K562 (cell line): ENCODE measurements around the gene AJUBA. TPM values are rescaled to one million over a fixed set of nuclear protein-coding genes. Genes with fewer than 3 reads are reported as not detected.

Source experiments
- ATAC-seq: fragments of 200-7000 bp; cut with Tn5 transposase; 3 replicates; pipeline ENCODE4 v1.9.1; 2020; ENCODE audit warnings: moderate library complexity
- BruUV-seq: library from RNA; stranded (reverse); fragments of 400-500 nt; replicated peaks from 2 replicates; lab custom pipeline; 2021; lab: Mats Ljungman, UMichigan
- CTCF ChIA-PET: fragments of 300-600 bp; formaldehyde crosslinking; extraction: SDS; loops from one replicate; lab custom pipeline; 2021; ENCODE audit warnings: low intra/inter-chr PET ratio; lab: Yijun Ruan, JAX
- POLR2A ChIA-PET: fragments of 300-600, 350-650 bp; sonication (Branson Sonifier 250); formaldehyde crosslinking; extraction: SDS; loops from one replicate; lab custom pipeline; 2021; ENCODE audit warnings: antibody characterized with exemption, inconsistent platforms; lab: Yijun Ruan, JAX
- DNase-seq, 4 experiments: peaks; one replicate each; pipeline versions ENCODE4 v3.0.0 to v3.0.0-alpha.2; 2011 to 2018; ENCODE audit warnings: low spot score in 3 of 4, mixed read lengths in 3 of 4; ENCODE audit errors: extremely low read depth in 1 of 4
- FAIRE-seq: peaks from 2 replicates; lab custom pipeline; 2011; peaks lifted over from hg19 to GRCh38; lab: Jason Lieb, UNC
- H2AFZ ChIP-seq: 2 replicates; pipeline ENCODE4 v1.6.0; 2011; ENCODE audit warnings: low read depth, low read length, control low read depth, inconsistent platforms
- H3K27ac ChIP-seq: fragments of 200-600 bp; 3 replicates; pipeline ENCODE4 v1.8.0; 2011; ENCODE audit warnings: low read depth, mild to moderate bottlenecking, control low read depth, inconsistent platforms, low read length, moderate library complexity, mixed read lengths; ENCODE audit errors: extremely low read depth
- H3K27me3 ChIP-seq, 2 experiments: fragments of 300-600 bp in 1 of 2; 2 replicates in 1 of 2; 3 replicates in 1 of 2; pipeline versions ENCODE4 v1.6.0 to v1.8.0; 2011; ENCODE audit warnings: inconsistent platforms in 2 of 2, low read length in 2 of 2, mild to moderate bottlenecking in 1 of 2, mixed read lengths in 1 of 2, moderate library complexity in 1 of 2; ENCODE audit not compliant: control insufficient read depth in 2 of 2, insufficient read depth in 2 of 2
- H3K36me3 ChIP-seq: fragments of 300-600 bp; 3 replicates; pipeline ENCODE4 v1.8.0; 2011; ENCODE audit warnings: mild to moderate bottlenecking, low read length, inconsistent platforms; ENCODE audit not compliant: control insufficient read depth, insufficient read depth
- H3K4me1 ChIP-seq, 2 experiments: fragments of 200-600 bp in 1 of 2; replicated peaks in 1 of 2; 2 replicates in 1 of 2; 3 replicates in 1 of 2; pipeline versions ENCODE4 v1.5.1 to v1.8.0; 2011; ENCODE audit warnings: inconsistent platforms in 2 of 2, low read length in 2 of 2, mild to moderate bottlenecking in 1 of 2, mixed read lengths in 1 of 2, moderate library complexity in 1 of 2; ENCODE audit not compliant: control insufficient read depth in 2 of 2, insufficient read depth in 2 of 2
- H3K4me2 ChIP-seq: 2 replicates; pipeline ENCODE4 v1.6.1; 2011; ENCODE audit warnings: low read length, control low read depth, inconsistent platforms, mixed read lengths; ENCODE audit not compliant: insufficient read depth
- H3K4me3 ChIP-seq: fragments of 200-600 bp; sonication (generic), shearing (Covaris generic); 2 replicates; pipeline ENCODE4 v1.5.1; 2016; ENCODE audit warnings: control low read depth, inconsistent platforms
- H3K79me2 ChIP-seq: fragments of 200-600 bp; 3 replicates; pipeline ENCODE4 v1.8.0; 2011; ENCODE audit warnings: low read length, inconsistent platforms; ENCODE audit not compliant: control insufficient read depth, insufficient read depth
- H3K9ac ChIP-seq, 2 experiments: 2 replicates each; pipeline versions ENCODE4 v1.6.0 to v1.6.1; 2011; ENCODE audit warnings: low read depth in 2 of 2, low read length in 2 of 2, control low read depth in 1 of 2, inconsistent platforms in 1 of 2, mild to moderate bottlenecking in 1 of 2, mixed read lengths in 1 of 2; ENCODE audit not compliant: insufficient read depth in 1 of 2
- H3K9me1 ChIP-seq: one replicate; pipeline ENCODE4 v1.6.0; 2011; ENCODE audit warnings: inconsistent platforms, mild to moderate bottlenecking, low read length, moderate library complexity; ENCODE audit not compliant: control insufficient read depth, insufficient read depth
- H3K9me3 ChIP-seq: replicated peaks from 2 replicates; pipeline ENCODE4 v1.5.1; 2011; ENCODE audit warnings: low read depth, low read length, inconsistent platforms; ENCODE audit not compliant: control insufficient read depth, insufficient read depth
- H4K20me1 ChIP-seq: replicated peaks from 2 replicates; pipeline ENCODE4 v1.6.1; 2011; ENCODE audit warnings: low read length, inconsistent platforms, mixed read lengths; ENCODE audit not compliant: control insufficient read depth, insufficient read depth
- BRCA1 ChIP-seq, 2 experiments: fragments of 450-650 bp in 1 of 2; sonication (generic) in 1 of 2; formaldehyde crosslinking in 1 of 2; IDR thresholded peaks; 2 replicates each; pipeline versions ENCODE4 v1.5.0 to v1.6.1; 2017 to 2020; ENCODE audit warnings: mild to moderate bottlenecking in 1 of 2, missing genetic modification reagents in 1 of 2
- DNMT1 ChIP-seq: fragments of 450-650 bp; IDR thresholded peaks from 2 replicates; pipeline ENCODE4 v1.6.1; 2016; ENCODE audit warnings: antibody characterized with exemption, mild to moderate bottlenecking
- E2F3 ChIP-seq: fragments of 250-450 bp; sonication (Bioruptor Pico); IDR thresholded peaks from 2 replicates; pipeline ENCODE4 v1.4.0; 2020; ENCODE audit warnings: mild to moderate bottlenecking
- ELF1 ChIP-seq: fragments of 200-800 bp; sonication (Bioruptor generic); IDR thresholded peaks from 2 replicates; pipeline ENCODE4 v1.6.1; 2016; ENCODE audit warnings: missing genetic modification characterization, missing compliant biosample characterization
- PHB ChIP-seq: fragments of 250-450 bp; sonication (Bioruptor Pico); IDR thresholded peaks from 2 replicates; pipeline ENCODE4 v1.5.0; 2021
- THAP12 ChIP-seq: fragments of 250-450 bp; sonication (Bioruptor Pico); IDR thresholded peaks from 2 replicates; pipeline ENCODE4 v1.9.0; 2021; ENCODE audit warnings: mild to moderate bottlenecking, inconsistent platforms
- THRA ChIP-seq: fragments of 450-650 bp; IDR thresholded peaks from 2 replicates; pipeline ENCODE4 v1.6.1; 2017; ENCODE audit warnings: mild to moderate bottlenecking, moderate library complexity
- ZBTB49 ChIP-seq: sonication (generic); formaldehyde crosslinking; IDR thresholded peaks from 2 replicates; pipeline ENCODE4 v1.8.0; 2022; ENCODE audit warnings: missing genetic modification reagents, mild to moderate bottlenecking, borderline replicate concordance
- ZNF134 ChIP-seq: fragments of 250-450 bp; sonication (Bioruptor Pico); conservative IDR thresholded peaks from 2 replicates; pipeline ENCODE4 v1.4.0; 2020
- ZNF740 ChIP-seq, 3 experiments: fragments of 200-800 bp in 1 of 3; sonication (Bioruptor generic) in 1 of 3; sonication (generic) in 1 of 3; formaldehyde crosslinking in 1 of 3; IDR thresholded peaks; 2 replicates each; pipeline versions ENCODE4 v1.6.1 to v1.8.0; 2016 to 2022; ENCODE audit warnings: mild to moderate bottlenecking in 2 of 3, missing compliant biosample characterization in 2 of 3, missing genetic modification characterization in 2 of 3, missing genetic modification reagents in 1 of 3
- WGBS: fragments of 100-300 bp; shearing (Covaris generic); methylation state at CpG from one replicate; pipeline ENCODE4 v1.1.6; 2016; ENCODE audit warnings: low coverage, mixed read lengths; ENCODE audit not compliant: insufficient coverage; ENCODE audit errors: missing lambda C conversion rate; 5-methylcytosine and 5-hydroxymethylcytosine counted together
- in situ Hi-C: fragments of 300-500 bp; cut with MboI; formaldehyde crosslinking; loops from 4 replicates; pipeline ENCODE4 v1.15.0; 2018; ENCODE audit warnings: inconsistent platforms, mixed read lengths
- intact Hi-C: fragments of 100-400 bp; cut with micrococcal nuclease; formaldehyde crosslinking; loops from 2 replicates; pipeline ENCODE4 v1.14.2; 2022
- polyA plus RNA-seq, 8 experiments: library from polyadenylated mRNA; depleted of rRNA in 4 of 8; stranded (reverse) in 5 of 8; unstranded in 3 of 8; fragments of >200 nt; fragmentation: Nextera tagmentation in 2 of 8; fragmentation: Illumina TruSeq in 1 of 8; extraction: Ambion mirVana in 2 of 8; extraction: Trizol in 1 of 8; gene quantifications; 2 replicates each; pipeline versions ENCODE4 v1.2.1 to v1.2.3, GENCODE V29; 2011 to 2014; ENCODE audit warnings: inconsistent platforms in 1 of 8, missing spikeins in 1 of 8
- total RNA-seq, 7 experiments: library from RNA; depleted of rRNA in 6 of 7; stranded (reverse); fragments of >200 nt in 6 of 7; fragmentation: Illumina TruSeq in 2 of 7; extraction: Trizol in 2 of 7; gene quantifications; 2 replicates each; pipeline versions ENCODE4 v1.2.1 to v1.2.3, GENCODE V29; 2011 to 2021; ENCODE audit warnings: low replicate concordance in 1 of 7

AJUBA gene
- total and polyA plus RNA-seq, 9 of the 15 experiments (the other 6 are each of a cell fraction or from before 2014, with no cell fraction given), result 0.73 to 4.7 (median 2.8) TPM

- TF ChIP-seq ZBTB49 (CRISPR knock-in tag) (no peak), ZNF134 (CRISPR knock-in tag) (no peak), ELF1 (tag) (peak; percentile 68), BRCA1 (IDR thresholded peaks at IDR 0.05) (no peak), BRCA1 (CRISPR knock-in tag; IDR thresholded peaks at IDR 0.05) (no peak)
Measured at GRCh38 chr14:22929961-22930364, 52.4 kb downstream of the AJUBA start (continued).

GRCh38 chr14:22929104-22929960 lies 53.0 kb downstream of the AJUBA start, which contains the start of gene PRMT5:
PRMT5 (minus strand) TSS chr14:22929376; CDS start chr14:22929361, 15 bp downstream.
- peaks cover 38% of the 10 kb centered on the region for H3K79me2 ChIP-seq
- peak; percentile 99 for FAIRE-seq
- H3K9me3 ChIP-seq, result no peaks in the 10 kb centered on the region
- H3K4me3 ChIP-seq, result peak within 1 kb of the TSS; percentile 80
- H3K27me3 ChIP-seq, result no peaks in the 10 kb centered on the region
- intact Hi-C loops, result loop anchor here (1.0 to 2.0 kb wide), 3 partner anchors 27 to 129 kb away; partner anchors contain the start of gene HAUS4
- POLR2A ChIA-PET, result interaction anchor here (0.6 to 6.2 kb wide), 23 partner anchors 9 to 392 kb away, joined by 3 to 62 read pairs (median 4); partner anchors contain the start of genes AJUBA, CDH24, HAUS4 and PABPN1
- peak within 1 kb of the TSS; percentile 93 for H3K4me2 ChIP-seq
- H3K9ac ChIP-seq, result peak within 1 kb of the TSS; percentile 93 to 99
- in situ Hi-C loops, result no loop called here
- peaks cover 5 to 14% of the 10 kb centered on the region in 2 experiments; a peak in 3 of 5 replicates for H3K4me1 ChIP-seq
- H3K9me1 ChIP-seq, result no peaks in the 10 kb centered on the region
- no peaks in the 10 kb centered on the region for H4K20me1 ChIP-seq
- peaks cover 39% of the 10 kb centered on the region for H3K36me3 ChIP-seq
- peak; percentile 94 to 99 (median 96) for DNase-seq
- WGBS, result under 1% methylated on average over 51 of the region's 51 CpGs
- no TSS peak for BruUV-seq
- peak within 1 kb of the TSS; percentile 92 for H2AFZ ChIP-seq
- H3K27ac ChIP-seq, result peak within 1 kb of the TSS; percentile 88
- ATAC-seq, result peak; percentile 96
- CTCF ChIA-PET, result interaction anchor here (1.3 to 2.8 kb wide), 2 partner anchors 54 to 129 kb away, joined by 6 to 21 read pairs; partner anchors contain the start of gene AJUBA
- TF ChIP-seq THAP12 (CRISPR knock-in tag) (peak; percentile 93), DNMT1 (no peak), THRA (no peak), ZNF740 (CRISPR knock-in tag; IDR thresholded peaks at IDR 0.05) (0 out of 2 replicates have a peak, but pooled peaks have one; percentile 28), ZNF740 (tag; IDR thresholded peaks at IDR 0.05) (no peak), PHB (CRISPR knock-in tag) (no peak), E2F3 (CRISPR knock-in tag) (peak; percentile 61; the same call in 1 of the 2 replicates)
